22Rv1 (cell line): ENCODE results near the gene KIAA1671.

ENCODE experiments used
- ZFX ChIP-seq: fragments of 450-650 bp; IDR thresholded peaks from 2 replicates; pipeline ENCODE4 v1.6.1; 2017; ENCODE audit warnings: antibody characterized with exemption, borderline replicate concordance
- TF ChIP-seq, protein P1 (sequence below): fragments of 450-650 bp; IDR thresholded peaks from 2 replicates; pipeline ENCODE4 v1.5.1; 2017; ENCODE audit warnings: mild to moderate bottlenecking

DNA sequence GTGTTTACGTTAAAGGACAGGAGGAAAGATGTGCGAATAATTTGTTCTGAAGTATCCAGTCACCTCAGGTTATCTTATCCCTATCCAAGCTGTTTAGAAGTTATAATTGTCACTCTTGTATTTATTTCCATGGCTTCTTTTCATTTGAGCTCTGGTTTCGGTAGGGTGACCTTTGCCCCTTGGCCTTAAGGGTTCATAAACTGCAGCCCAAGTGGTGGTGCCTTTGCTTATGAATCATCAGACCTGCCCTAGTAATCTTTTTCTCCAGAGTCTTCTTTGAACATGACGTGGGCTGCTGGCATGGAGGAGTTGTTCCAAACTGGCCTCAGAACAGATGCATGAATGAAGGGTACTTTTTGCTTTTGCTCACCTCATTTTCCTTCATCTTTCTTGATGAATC, 240.6 kb downstream of the KIAA1671 start:
- TF ChIP-seq, protein P1, sequence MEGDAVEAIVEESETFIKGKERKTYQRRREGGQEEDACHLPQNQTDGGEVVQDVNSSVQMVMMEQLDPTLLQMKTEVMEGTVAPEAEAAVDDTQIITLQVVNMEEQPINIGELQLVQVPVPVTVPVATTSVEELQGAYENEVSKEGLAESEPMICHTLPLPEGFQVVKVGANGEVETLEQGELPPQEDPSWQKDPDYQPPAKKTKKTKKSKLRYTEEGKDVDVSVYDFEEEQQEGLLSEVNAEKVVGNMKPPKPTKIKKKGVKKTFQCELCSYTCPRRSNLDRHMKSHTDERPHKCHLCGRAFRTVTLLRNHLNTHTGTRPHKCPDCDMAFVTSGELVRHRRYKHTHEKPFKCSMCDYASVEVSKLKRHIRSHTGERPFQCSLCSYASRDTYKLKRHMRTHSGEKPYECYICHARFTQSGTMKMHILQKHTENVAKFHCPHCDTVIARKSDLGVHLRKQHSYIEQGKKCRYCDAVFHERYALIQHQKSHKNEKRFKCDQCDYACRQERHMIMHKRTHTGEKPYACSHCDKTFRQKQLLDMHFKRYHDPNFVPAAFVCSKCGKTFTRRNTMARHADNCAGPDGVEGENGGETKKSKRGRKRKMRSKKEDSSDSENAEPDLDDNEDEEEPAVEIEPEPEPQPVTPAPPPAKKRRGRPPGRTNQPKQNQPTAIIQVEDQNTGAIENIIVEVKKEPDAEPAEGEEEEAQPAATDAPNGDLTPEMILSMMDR, result no peak
- no peak for TF ChIP-seq ZFX
